ENCODE measurements around the gene EMSY. TPM values are rescaled to one million over a fixed set of nuclear protein-coding genes. Genes with fewer than 3 reads are reported as not detected.

Gene EMSY
- polyA plus RNA-seq, 1 donor (not counting 4 experiments of a cell fraction or from before 2014, with no cell fraction given): 11.3 TPM

DNA sequence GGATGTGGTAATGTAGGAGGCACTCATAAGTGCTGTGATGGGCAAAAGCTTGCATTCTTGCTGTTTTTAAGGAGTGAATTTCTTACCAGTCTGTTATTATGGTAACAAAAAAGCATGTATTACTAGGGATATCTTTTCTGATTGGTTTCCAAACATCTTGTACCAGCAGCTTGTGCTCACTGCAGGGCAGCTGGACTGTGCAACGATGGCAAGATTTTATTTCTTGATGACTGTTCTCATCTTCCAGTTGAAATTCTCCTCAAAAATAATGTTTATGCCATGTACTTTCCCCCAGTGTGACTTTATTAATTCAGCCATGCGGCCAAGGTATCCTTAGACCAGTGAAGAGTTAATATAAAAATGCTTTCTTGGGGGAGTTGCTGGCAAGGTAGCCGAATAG is 35.4 kb downstream of the EMSY start:
- H3K4me2 ChIP-seq (ENCODE audit: control insufficient read depth, extremely low read depth, insufficient read depth, low read depth, low read length): no peak overlapping the region
- no peaks in the 10 kb centered on the region for H3K9me1 ChIP-seq (ENCODE audit: control insufficient read depth, extremely low read depth, insufficient read depth, low read length)
- dilution Hi-C loops (cut with MboI; ENCODE audit: extremely low pct_ligation_motif_present, low sequenced_read_pairs): no loop called here
- H3K9me3 ChIP-seq (ENCODE audit: control insufficient read depth, low read depth, low read length): no peaks in the 10 kb centered on the region
- H3K9ac ChIP-seq (ENCODE audit: control insufficient read depth, extremely low read depth, insufficient read depth, low read length): no peak overlapping the region
- H3K27ac ChIP-seq (ENCODE audit: control insufficient read depth, insufficient read depth, low read length): no peak overlapping the region
- no peaks in the 10 kb centered on the region for H3K79me2 ChIP-seq (ENCODE audit: control insufficient read depth, insufficient read depth, low read length)
- no peaks in the 10 kb centered on the region for H3K27me3 ChIP-seq (ENCODE audit: control insufficient read depth, extremely low read depth, insufficient read depth, low read length)
- DNase-seq (ENCODE audit: low read depth, low spot score) (no peak), FAIRE-seq (no peak)
- H3K36me3 ChIP-seq (ENCODE audit: control insufficient read depth in 2 of 2, extremely low read depth in 1 of 2, insufficient read depth in 2 of 2, low read length in 2 of 2): no peaks in the 10 kb centered on the region
- no peaks in the 10 kb centered on the region for H4K20me1 ChIP-seq (ENCODE audit: control insufficient read depth, extremely low read depth, insufficient read depth, low read length)
- no peak overlapping the region for H2AFZ ChIP-seq (ENCODE audit: control insufficient read depth, low read length)
- TF ChIP-seq, protein P1, sequence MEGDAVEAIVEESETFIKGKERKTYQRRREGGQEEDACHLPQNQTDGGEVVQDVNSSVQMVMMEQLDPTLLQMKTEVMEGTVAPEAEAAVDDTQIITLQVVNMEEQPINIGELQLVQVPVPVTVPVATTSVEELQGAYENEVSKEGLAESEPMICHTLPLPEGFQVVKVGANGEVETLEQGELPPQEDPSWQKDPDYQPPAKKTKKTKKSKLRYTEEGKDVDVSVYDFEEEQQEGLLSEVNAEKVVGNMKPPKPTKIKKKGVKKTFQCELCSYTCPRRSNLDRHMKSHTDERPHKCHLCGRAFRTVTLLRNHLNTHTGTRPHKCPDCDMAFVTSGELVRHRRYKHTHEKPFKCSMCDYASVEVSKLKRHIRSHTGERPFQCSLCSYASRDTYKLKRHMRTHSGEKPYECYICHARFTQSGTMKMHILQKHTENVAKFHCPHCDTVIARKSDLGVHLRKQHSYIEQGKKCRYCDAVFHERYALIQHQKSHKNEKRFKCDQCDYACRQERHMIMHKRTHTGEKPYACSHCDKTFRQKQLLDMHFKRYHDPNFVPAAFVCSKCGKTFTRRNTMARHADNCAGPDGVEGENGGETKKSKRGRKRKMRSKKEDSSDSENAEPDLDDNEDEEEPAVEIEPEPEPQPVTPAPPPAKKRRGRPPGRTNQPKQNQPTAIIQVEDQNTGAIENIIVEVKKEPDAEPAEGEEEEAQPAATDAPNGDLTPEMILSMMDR (optimal IDR thresholded peaks at IDR 0.05 in 1 of 3, IDR thresholded peaks at IDR 0.05 in 1 of 3, conservative IDR thresholded peaks at IDR 0.05 in 1 of 3; ENCODE audit: extremely low read depth in 1 of 3, insufficient read depth in 2 of 3, low read length in 3 of 3): no peak
- H3K4me1 ChIP-seq (ENCODE audit: control insufficient read depth, extremely low read depth, insufficient read depth, low read length): no peaks in the 10 kb centered on the region
- H3K4me3 ChIP-seq (ENCODE audit: control insufficient read depth in 2 of 3, extremely low read depth in 1 of 3, insufficient read depth in 2 of 3, low read depth in 1 of 3, low read length in 3 of 3): no peak overlapping the region

DNA sequence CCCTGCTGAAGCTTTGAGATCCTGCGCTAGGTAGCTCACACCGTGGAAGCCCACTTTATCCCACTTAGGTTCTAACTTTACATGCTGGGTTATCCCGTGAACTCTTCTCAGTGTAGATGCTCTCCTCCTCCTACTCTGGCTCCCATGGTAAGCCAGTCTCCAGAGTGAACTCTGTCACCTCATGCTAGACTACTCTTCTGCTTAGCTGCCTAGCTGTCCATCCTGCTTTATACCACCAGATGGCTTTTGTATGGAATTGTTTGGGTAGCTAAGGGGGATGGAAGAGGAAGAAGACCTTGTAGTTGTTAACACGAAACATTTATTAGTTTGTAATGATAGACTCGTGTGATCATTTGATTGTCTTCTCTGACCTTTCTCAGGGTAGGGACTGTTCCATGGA is 46.8 kb downstream of the EMSY start:
- Histone ChIP-seq H3K79me2 (ENCODE audit: control insufficient read depth, insufficient read depth, low read length) (no peaks in the 10 kb centered on the region), H4K20me1 (ENCODE audit: control insufficient read depth, extremely low read depth, insufficient read depth, low read length) (no peaks in the 10 kb centered on the region), H3K27ac (ENCODE audit: control insufficient read depth, insufficient read depth, low read length) (no peak overlapping the region), H3K9ac (ENCODE audit: control insufficient read depth, extremely low read depth, insufficient read depth, low read length) (no peak overlapping the region), H3K4me3 (ENCODE audit: control insufficient read depth in 2 of 3, extremely low read depth in 1 of 3, insufficient read depth in 2 of 3, low read depth in 1 of 3, low read length in 3 of 3) (no peak overlapping the region), H3K27me3 (ENCODE audit: control insufficient read depth, extremely low read depth, insufficient read depth, low read length) (no peaks in the 10 kb centered on the region), H3K9me1 (ENCODE audit: control insufficient read depth, extremely low read depth, insufficient read depth, low read length) (no peaks in the 10 kb centered on the region), H3K4me2 (ENCODE audit: control insufficient read depth, extremely low read depth, insufficient read depth, low read depth, low read length) (no peak overlapping the region), H3K36me3 (ENCODE audit: control insufficient read depth in 2 of 2, extremely low read depth in 1 of 2, insufficient read depth in 2 of 2, low read length in 2 of 2) (no peaks in the 10 kb centered on the region), H2AFZ (ENCODE audit: control insufficient read depth, low read length) (no peak overlapping the region), H3K9me3 (ENCODE audit: control insufficient read depth, low read depth, low read length) (no peaks in the 10 kb centered on the region), H3K4me1 (ENCODE audit: control insufficient read depth, extremely low read depth, insufficient read depth, low read length) (no peaks in the 10 kb centered on the region)
- dilution Hi-C loops (cut with MboI; ENCODE audit: extremely low pct_ligation_motif_present, low sequenced_read_pairs): no loop called here
- DNase-seq (ENCODE audit: low read depth, low spot score) (no peak), FAIRE-seq (no peak)
- TF ChIP-seq EZH2 (IDR thresholded peaks at IDR 0.05; ENCODE audit: low read length): no peak
- TF ChIP-seq, protein P1 (optimal IDR thresholded peaks at IDR 0.05 in 1 of 3, IDR thresholded peaks at IDR 0.05 in 1 of 3, conservative IDR thresholded peaks at IDR 0.05 in 1 of 3; ENCODE audit: extremely low read depth in 1 of 3, insufficient read depth in 2 of 3, low read length in 3 of 3): peak in 1 of 3 experiments; percentile 7

Measured in keratinocyte (primary cell).